Colonic mucosa (tissue), 4 donors: ENCODE measurements around the gene C19orf44. TPM values are rescaled to one million over a fixed set of nuclear protein-coding genes. Genes with fewer than 3 reads are reported as not detected.
A peak's percentile ranks its signal among the peaks of the same experiment; 100 is the strongest.
"Not testable (repeated sequence)": the region's sequence is repeated elsewhere in the genome, so short reads cannot be mapped to it uniquely, and the experiment has no call there.

ENCODE experiments used
- DNase-seq: peaks from one replicate; pipeline ENCODE4 v3.0.0-alpha.2; 2020
- H3K27ac ChIP-seq: fragments of 200-600 bp; one replicate; pipeline ENCODE4 v1.8.0; 2021
- H3K27me3 ChIP-seq: fragments of 200-600 bp; one replicate; pipeline ENCODE4 v1.8.0; 2021
- H3K36me3 ChIP-seq: fragments of 200-600 bp; one replicate; pipeline ENCODE4 v1.8.0; 2021
- H3K4me1 ChIP-seq: fragments of 200-600 bp; one replicate; pipeline ENCODE4 v1.8.0; 2021; ENCODE audit warnings: mild to moderate bottlenecking
- H3K4me3 ChIP-seq: fragments of 200-600 bp; one replicate; pipeline ENCODE4 v1.8.0; 2021
- H3K9ac ChIP-seq, 2 donors: one replicate each; pipeline ENCODE4 v1.7.0; 2013; ENCODE audit warnings: control low read depth in 2 of 2, low read depth in 2 of 2, low read length in 2 of 2
- H3K9me3 ChIP-seq: fragments of 200-600 bp; one replicate; pipeline ENCODE4 v1.8.0; 2021
- intact Hi-C: fragments of 100-400 bp; cut with DNase I; formaldehyde crosslinking; loops from one replicate; pipeline ENCODE4 v1.14.1; 2022
- total RNA-seq, 2 donors: library from RNA; stranded (reverse); fragmentation: NEBNext Ultra II Directional in 1 of 2; extraction: Animal tissue kit (Norgen Biotek cat#: 25700) in 1 of 2; gene quantifications; one replicate each; pipeline ENCODE4 v1.2.1, GENCODE V29; 2021
- TF ChIP-seq, protein P1 (sequence below): fragments of 200-600 bp; IDR thresholded peaks from one replicate; pipeline ENCODE4 v1.8.0; 2022; ENCODE audit warnings: antibody characterized with exemption, mild to moderate bottlenecking
- donor health status: healthy.
- donor health status: DM: no; HTN: no; CAD: no.
- donor health status: DM: no; HTN: no; CAD: no.

Gene C19orf44
- total RNA-seq, 2 donors from 2014 or later = 2.4 to 3.2 TPM

DNA sequence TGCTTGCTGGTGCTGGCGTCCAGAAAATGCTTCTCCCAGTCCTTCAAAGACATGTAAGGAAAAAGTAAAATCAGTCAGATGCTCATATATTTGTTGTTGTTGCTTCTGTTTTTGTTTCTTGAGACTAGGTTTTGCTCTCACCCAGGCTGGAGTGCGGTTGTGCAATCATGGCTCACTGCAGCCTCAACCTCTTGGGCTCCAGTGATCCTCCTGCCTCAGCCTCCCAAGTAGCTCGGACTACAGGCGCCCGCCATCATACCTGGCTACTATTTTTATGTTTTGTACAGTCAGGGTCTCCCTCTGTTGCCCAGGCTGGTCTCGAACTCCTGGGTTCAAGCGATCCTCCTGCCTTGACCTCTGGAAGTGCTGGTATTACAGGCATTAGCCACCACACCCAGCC, 13.4 kb upstream of the C19orf44 start:
- H3K36me3 ChIP-seq = no peaks in the 10 kb centered on the region
- DNase-seq = no peak
- TF ChIP-seq, protein P1, sequence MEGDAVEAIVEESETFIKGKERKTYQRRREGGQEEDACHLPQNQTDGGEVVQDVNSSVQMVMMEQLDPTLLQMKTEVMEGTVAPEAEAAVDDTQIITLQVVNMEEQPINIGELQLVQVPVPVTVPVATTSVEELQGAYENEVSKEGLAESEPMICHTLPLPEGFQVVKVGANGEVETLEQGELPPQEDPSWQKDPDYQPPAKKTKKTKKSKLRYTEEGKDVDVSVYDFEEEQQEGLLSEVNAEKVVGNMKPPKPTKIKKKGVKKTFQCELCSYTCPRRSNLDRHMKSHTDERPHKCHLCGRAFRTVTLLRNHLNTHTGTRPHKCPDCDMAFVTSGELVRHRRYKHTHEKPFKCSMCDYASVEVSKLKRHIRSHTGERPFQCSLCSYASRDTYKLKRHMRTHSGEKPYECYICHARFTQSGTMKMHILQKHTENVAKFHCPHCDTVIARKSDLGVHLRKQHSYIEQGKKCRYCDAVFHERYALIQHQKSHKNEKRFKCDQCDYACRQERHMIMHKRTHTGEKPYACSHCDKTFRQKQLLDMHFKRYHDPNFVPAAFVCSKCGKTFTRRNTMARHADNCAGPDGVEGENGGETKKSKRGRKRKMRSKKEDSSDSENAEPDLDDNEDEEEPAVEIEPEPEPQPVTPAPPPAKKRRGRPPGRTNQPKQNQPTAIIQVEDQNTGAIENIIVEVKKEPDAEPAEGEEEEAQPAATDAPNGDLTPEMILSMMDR = no peak
- H3K27me3 ChIP-seq = no peaks in the 10 kb centered on the region
- H3K4me1 ChIP-seq = no peaks in the 10 kb centered on the region
- no peak overlapping the region for H3K4me3 ChIP-seq
- no peaks in the 10 kb centered on the region for H3K9me3 ChIP-seq
- no peak overlapping the region for H3K27ac ChIP-seq
- intact Hi-C loops = no loop called here
- no peak overlapping the region for H3K9ac ChIP-seq

DNA sequence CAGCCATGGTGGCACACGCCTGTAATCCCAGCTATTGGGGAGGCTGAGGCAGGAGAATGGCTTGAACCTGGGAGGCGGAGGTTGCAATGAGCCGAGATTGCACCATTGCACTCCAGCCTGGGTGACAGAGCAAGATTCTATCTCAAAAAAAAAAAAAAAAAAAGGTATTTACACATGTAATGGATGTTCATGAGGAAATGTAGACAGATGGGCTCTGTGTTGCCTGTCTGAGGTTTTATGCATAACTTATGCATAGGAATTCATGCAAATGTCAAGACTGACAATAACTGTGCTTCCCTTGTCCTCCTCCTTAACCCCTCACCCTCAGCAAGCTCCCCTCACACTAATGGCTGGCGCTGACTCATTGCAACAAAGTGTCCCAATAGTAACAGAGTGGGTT, 9.7 kb upstream of the C19orf44 start:
- H3K27me3 ChIP-seq, H3K27ac ChIP-seq, H3K9me3 ChIP-seq, H3K4me3 ChIP-seq, H3K36me3 ChIP-seq, H3K4me1 ChIP-seq, H3K9ac ChIP-seq, DNase-seq, intact Hi-C loops: not testable (repeated sequence)

DNA sequence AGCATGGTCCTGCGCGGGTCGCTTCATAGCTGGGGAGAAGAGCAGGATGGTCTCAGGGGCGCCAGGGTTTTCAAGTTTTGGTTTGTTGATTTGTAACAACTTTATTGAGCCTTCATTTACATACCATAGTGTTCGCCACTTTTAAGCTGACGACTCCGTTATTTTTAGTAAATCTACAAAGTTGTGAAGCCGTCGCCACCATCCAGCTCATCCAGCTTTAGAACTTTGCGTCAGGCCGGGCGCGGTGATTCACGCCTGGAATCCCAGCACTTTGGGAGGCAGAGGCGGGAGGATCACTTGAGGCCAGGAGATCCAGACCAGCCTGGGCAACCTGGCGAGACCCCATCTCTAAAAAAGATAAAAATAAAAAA, 404 bp downstream of the C19orf44 start:
- H3K27ac ChIP-seq = peak overlapping the region; percentile 37
- no peaks in the 10 kb centered on the region for H3K36me3 ChIP-seq
- no peaks in the 10 kb centered on the region for H3K9me3 ChIP-seq
- H3K4me3 ChIP-seq = peak overlapping the region; percentile 61
- no peaks in the 10 kb centered on the region for H3K27me3 ChIP-seq
- H3K9ac ChIP-seq = peak overlapping the region; percentile 8 to 68
- intact Hi-C loops = no loop called here
- TF ChIP-seq, protein P1 = no peak
- DNase-seq = peak; percentile 31
- H3K4me1 ChIP-seq = no peaks in the 10 kb centered on the region

DNA sequence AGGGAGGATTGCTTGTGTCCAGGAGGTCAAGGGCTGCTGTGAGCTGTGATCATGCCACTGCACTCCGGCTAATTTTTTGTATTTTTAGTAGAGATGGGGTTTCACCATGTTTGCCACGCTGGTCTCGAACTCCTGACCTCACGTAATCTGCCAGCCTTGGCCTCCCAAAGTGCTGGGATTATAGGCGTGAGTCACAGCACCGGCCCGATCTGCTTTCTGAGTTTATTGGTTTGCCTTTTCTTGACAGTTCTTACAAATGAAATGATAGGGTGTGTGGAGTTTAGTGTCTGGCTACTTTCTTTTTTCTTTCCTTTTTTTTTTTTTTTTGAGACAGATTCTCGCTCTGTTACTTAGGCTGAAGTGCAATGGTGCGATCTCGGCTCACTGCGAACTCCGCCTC, 848 bp downstream of the C19orf44 start:
- TF ChIP-seq, protein P1 = no peak
- no peaks in the 10 kb centered on the region for H3K27me3 ChIP-seq
- peak overlapping the region in 1 of 2 donors; percentile 43 for H3K9ac ChIP-seq
- H3K9me3 ChIP-seq = no peaks in the 10 kb centered on the region
- H3K27ac ChIP-seq = peak overlapping the region; percentile 37
- no peaks in the 10 kb centered on the region for H3K36me3 ChIP-seq
- H3K4me1 ChIP-seq = no peaks in the 10 kb centered on the region
- intact Hi-C loops = no loop called here
- no peak for DNase-seq
- no peak overlapping the region for H3K4me3 ChIP-seq

DNA sequence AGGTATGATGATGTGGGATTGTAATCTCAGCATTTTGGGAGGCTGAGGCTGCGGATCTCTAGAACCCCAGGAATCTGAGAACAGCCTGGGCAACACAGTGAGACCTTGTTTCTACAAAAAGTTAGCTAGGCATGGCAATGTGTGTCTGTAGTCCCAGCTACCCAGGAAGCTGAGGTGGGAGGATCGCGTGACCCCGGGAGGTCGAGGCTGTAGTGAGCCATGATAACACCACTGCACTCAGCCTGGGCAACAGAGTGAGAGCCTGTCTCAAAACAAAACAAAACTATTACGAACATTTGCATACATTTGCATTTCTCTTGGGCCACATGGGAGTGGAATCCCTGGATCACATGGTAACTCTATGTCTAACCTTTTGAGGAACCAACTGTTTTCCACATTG, 1.6 kb downstream of the C19orf44 start:
- Histone ChIP-seq H3K36me3 (no peaks in the 10 kb centered on the region), H3K9me3 (no peaks in the 10 kb centered on the region), H3K27me3 (no peaks in the 10 kb centered on the region), H3K9ac (no peak overlapping the region), H3K27ac (no peak overlapping the region), H3K4me3 (no peak overlapping the region), H3K4me1 (no peaks in the 10 kb centered on the region)
- DNase-seq = no peak
- intact Hi-C loops = no loop called here
- TF ChIP-seq, protein P1 = no peak

DNA sequence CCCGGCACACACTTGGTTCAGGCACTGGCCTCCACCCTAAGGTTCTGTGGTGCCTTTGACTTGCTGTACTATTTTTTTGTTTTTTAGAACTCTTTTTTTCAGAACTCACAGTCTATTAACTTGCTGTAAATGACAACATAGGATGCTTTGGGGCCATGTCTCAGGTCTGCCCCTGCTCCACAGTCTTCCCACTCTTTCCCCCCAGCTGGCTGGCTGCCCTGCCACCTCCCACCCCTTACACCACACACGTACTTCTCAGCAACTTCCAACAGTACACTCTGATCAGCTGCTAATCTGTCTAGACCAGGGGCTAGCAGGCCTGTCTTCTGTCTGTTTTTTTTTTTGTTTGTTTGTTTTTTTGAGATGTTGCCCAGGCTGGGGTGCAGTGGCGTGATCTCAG, 8.1 kb downstream of the C19orf44 start:
- no peak overlapping the region for H3K4me3 ChIP-seq
- H3K4me1 ChIP-seq = no peaks in the 10 kb centered on the region
- DNase-seq = no peak
- intact Hi-C loops = no loop called here
- no peak overlapping the region for H3K9ac ChIP-seq
- TF ChIP-seq, protein P1 = no peak
- H3K27ac ChIP-seq = no peak overlapping the region
- no peaks in the 10 kb centered on the region for H3K27me3 ChIP-seq
- H3K36me3 ChIP-seq = no peaks in the 10 kb centered on the region
- H3K9me3 ChIP-seq = no peaks in the 10 kb centered on the region

DNA sequence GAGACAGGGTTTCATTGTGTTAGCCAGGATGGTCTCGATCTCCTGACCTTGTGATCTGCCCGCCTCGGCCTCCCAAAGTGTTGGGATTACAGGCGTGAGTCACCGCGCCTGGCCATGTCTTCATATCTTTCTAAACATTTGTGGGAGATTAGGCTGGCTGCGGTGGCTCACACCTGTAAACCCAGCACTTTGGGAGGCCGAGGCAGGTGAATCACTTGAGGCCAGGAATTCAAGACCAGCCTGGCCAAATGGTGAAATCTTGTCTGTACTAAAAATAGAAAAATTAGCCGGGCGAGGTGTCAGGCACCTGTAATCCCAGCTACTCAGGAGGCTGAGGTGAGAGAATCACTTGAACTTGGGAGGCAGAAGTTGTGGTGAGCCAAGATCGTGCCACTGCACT, 10.0 kb downstream of the C19orf44 start:
- H3K4me1 ChIP-seq, intact Hi-C loops, H3K36me3 ChIP-seq, H3K9me3 ChIP-seq, DNase-seq, H3K27me3 ChIP-seq, H3K27ac ChIP-seq, H3K4me3 ChIP-seq, H3K9ac ChIP-seq: not testable (repeated sequence)
